IMR-90 (cell line): ENCODE data around the gene LONP1. TPM values are rescaled to one million over a fixed set of nuclear protein-coding genes. Genes with fewer than 3 reads are reported as not detected.

Source experiments
- ATAC-seq: fragments of 200-7000 bp; cut with Tn5 transposase; 2 replicates; pipeline ENCODE4 v1.9.1; 2020; ENCODE audit warnings: low read depth, mild to moderate bottlenecking, moderate library complexity
- BruUV-seq: library from RNA; stranded (reverse); fragments of 400-500 nt; replicated peaks from 2 replicates; lab custom pipeline; 2021; lab: Mats Ljungman, UMichigan
- CTCF ChIA-PET: fragments of 300-600 bp; formaldehyde crosslinking; extraction: SDS; loops from one replicate; lab custom pipeline; 2021; ENCODE audit warnings: antibody characterized with exemption; lab: Yijun Ruan, JAX
- POLR2A ChIA-PET: fragments of 300-600 bp; sonication (Branson Sonifier 250); formaldehyde crosslinking; loops from one replicate; lab custom pipeline; 2022; ENCODE audit warnings: antibody characterized with exemption; ENCODE audit not compliant: unreplicated experiment; lab: Charles Lee
- DNase-seq: peaks from one replicate; pipeline ENCODE4 v3.0.0; 2013
- H2AFZ ChIP-seq: replicated peaks from 2 replicates; pipeline ENCODE3; 2013; ENCODE audit warnings: low read length, mild to moderate bottlenecking; ENCODE audit not compliant: poor library complexity
- H2AK5ac ChIP-seq: 2 replicates; pipeline ENCODE4 v1.6.1; 2013; ENCODE audit warnings: low read depth, low read length, inconsistent platforms
- H2AK9ac ChIP-seq: replicated peaks from 2 replicates; pipeline ENCODE3; 2013; ENCODE audit warnings: mild to moderate bottlenecking, low read depth, low read length, moderate library complexity; ENCODE audit not compliant: poor library complexity
- H2BK120ac ChIP-seq: 2 replicates; pipeline ENCODE4 v1.6.1; 2013; ENCODE audit warnings: low read depth, low read length, inconsistent platforms
- H2BK15ac ChIP-seq: 3 replicates; pipeline ENCODE4 v1.6.1; 2013; ENCODE audit warnings: low read depth, low read length, inconsistent platforms
- H2BK20ac ChIP-seq: 2 replicates; pipeline ENCODE4 v1.6.1; 2013; ENCODE audit warnings: low read depth, mild to moderate bottlenecking, inconsistent platforms, low read length, moderate library complexity
- H2BK5ac ChIP-seq: 2 replicates; pipeline ENCODE4 v1.6.1; 2013; ENCODE audit warnings: mild to moderate bottlenecking, low read depth, low read length, inconsistent platforms; ENCODE audit not compliant: poor library complexity, severe bottlenecking
- H3K14ac ChIP-seq: replicated peaks from 2 replicates; pipeline ENCODE4 v1.6.1; 2013; ENCODE audit warnings: low read depth, low read length, inconsistent platforms
- H3K18ac ChIP-seq: 2 replicates; pipeline ENCODE4 v1.6.1; 2013; ENCODE audit warnings: low read depth, low read length, control low read depth
- H3K23ac ChIP-seq: 2 replicates; pipeline ENCODE4 v1.6.1; 2013; ENCODE audit warnings: low read depth, low read length, inconsistent platforms
- H3K27ac ChIP-seq: 2 replicates; pipeline ENCODE4 v1.5.1; 2013; ENCODE audit warnings: mild to moderate bottlenecking, control low read depth, low read length; ENCODE audit not compliant: insufficient read depth
- H3K27me3 ChIP-seq: 2 replicates; pipeline ENCODE4 v1.6.1; 2013; ENCODE audit warnings: low read length; ENCODE audit not compliant: control insufficient read depth, insufficient read depth
- H3K36me3 ChIP-seq: 2 replicates; pipeline ENCODE4 v1.6.1; 2013; ENCODE audit warnings: low read length, mixed read lengths; ENCODE audit not compliant: control insufficient read depth, insufficient read depth
- H3K4ac ChIP-seq: 2 replicates; pipeline ENCODE4 v1.6.1; 2013; ENCODE audit warnings: low read depth, low read length, inconsistent platforms
- H3K4me1 ChIP-seq: 2 replicates; pipeline ENCODE4 v1.6.1; 2013; ENCODE audit warnings: low read length, mixed read lengths; ENCODE audit not compliant: control insufficient read depth, insufficient read depth
- H3K4me2 ChIP-seq: 2 replicates; pipeline ENCODE4 v1.6.1; 2013; ENCODE audit warnings: low read depth, mild to moderate bottlenecking, control low read depth, low read length, moderate library complexity
- H3K4me3 ChIP-seq: 2 replicates; pipeline ENCODE4 v1.5.1; 2013; ENCODE audit warnings: low read depth, mild to moderate bottlenecking, control low read depth, low read length, moderate library complexity; ENCODE audit not compliant: insufficient read depth
- H3K56ac ChIP-seq: 2 replicates; pipeline ENCODE4 v1.6.1; 2013; ENCODE audit warnings: low read length, inconsistent platforms; ENCODE audit not compliant: insufficient read depth; ENCODE audit errors: extremely low read depth
- H3K79me1 ChIP-seq, 2 experiments: 2 replicates each; pipeline ENCODE4 v1.6.1; 2013; ENCODE audit warnings: low read length in 2 of 2, inconsistent platforms in 1 of 2, low read depth in 1 of 2
- H3K9ac ChIP-seq: 2 replicates; pipeline ENCODE4 v1.6.1; 2013; ENCODE audit warnings: low read depth, low read length, control low read depth
- H3K9me1 ChIP-seq: 2 replicates; pipeline ENCODE4 v1.6.1; 2013; ENCODE audit warnings: low read length, inconsistent platforms; ENCODE audit not compliant: insufficient read depth
- H3K9me3 ChIP-seq: 2 replicates; pipeline ENCODE4 v1.6.1; 2013; ENCODE audit warnings: low read length; ENCODE audit not compliant: control insufficient read depth, insufficient read depth
- H4K20me1 ChIP-seq: 2 replicates; pipeline ENCODE4 v1.6.1; 2013; ENCODE audit warnings: low read length, inconsistent platforms; ENCODE audit not compliant: insufficient read depth
- H4K5ac ChIP-seq: 2 replicates; pipeline ENCODE4 v1.6.1; 2013; ENCODE audit warnings: mild to moderate bottlenecking, low read depth, low read length, control low read depth
- H4K8ac ChIP-seq, 2 experiments: 2 replicates each; pipeline ENCODE4 v1.6.1; 2013; ENCODE audit warnings: low read depth in 2 of 2, low read length in 2 of 2, control low read depth in 1 of 2, inconsistent platforms in 1 of 2
- H4K91ac ChIP-seq: 2 replicates; pipeline ENCODE4 v1.6.1; 2013; ENCODE audit warnings: low read depth, low read length, inconsistent platforms; ENCODE audit not compliant: insufficient read depth
- BHLHE40 ChIP-seq: fragments of 150-350 bp; IDR thresholded peaks from 2 replicates; pipeline ENCODE4 v1.6.1; 2016; ENCODE audit warnings: mild to moderate bottlenecking, low read depth, low read length
- CEBPB ChIP-seq: IDR thresholded peaks from 2 replicates; pipeline ENCODE4 v1.6.1; 2012; ENCODE audit warnings: low read depth, low read length, improper control_type of control experiment
- CHD1 ChIP-seq: IDR thresholded peaks from 2 replicates; pipeline ENCODE4 v1.6.1; 2012; ENCODE audit warnings: low read depth, low read length, improper control_type of control experiment
- FOS ChIP-seq: fragments of 150-350 bp; IDR thresholded peaks from 2 replicates; pipeline ENCODE4 v1.6.1; 2016; ENCODE audit warnings: low read depth, low read length
- MAFK ChIP-seq: IDR thresholded peaks from 2 replicates; pipeline ENCODE4 v1.6.1; 2012; ENCODE audit warnings: low read depth, low read length, improper control_type of control experiment
- MAZ ChIP-seq: IDR thresholded peaks from 2 replicates; pipeline ENCODE4 v1.6.1; 2012; ENCODE audit warnings: low read depth, mild to moderate bottlenecking, low read length, improper control_type of control experiment, moderate library complexity, borderline replicate concordance
- MXI1 ChIP-seq: IDR thresholded peaks from 2 replicates; pipeline ENCODE4 v1.6.1; 2012; ENCODE audit warnings: low read depth, mild to moderate bottlenecking, low read length, moderate library complexity, borderline replicate concordance
- NFE2L2 ChIP-seq: fragments of 150-350 bp; IDR thresholded peaks from 2 replicates; pipeline ENCODE4 v1.6.1; 2016; ENCODE audit warnings: low read depth, mild to moderate bottlenecking, low read length
- POLR2A ChIP-seq: IDR thresholded peaks from 2 replicates; pipeline ENCODE4 v1.6.1; 2012; ENCODE audit warnings: mild to moderate bottlenecking, low read depth, low read length
- RAD21 ChIP-seq: IDR thresholded peaks from 2 replicates; pipeline ENCODE4 v1.6.1; 2012; ENCODE audit warnings: low read length, improper control_type of control experiment
- RCOR1 ChIP-seq: IDR thresholded peaks from 2 replicates; pipeline ENCODE4 v1.6.1; 2012; ENCODE audit warnings: mild to moderate bottlenecking, low read length, improper control_type of control experiment; ENCODE audit not compliant: insufficient replicate concordance
- RFX5 ChIP-seq: IDR thresholded peaks from 2 replicates; pipeline ENCODE4 v1.8.0; 2012; ENCODE audit warnings: low read depth, mild to moderate bottlenecking, low read length, moderate library complexity
- SMC3 ChIP-seq: fragments of 150-350 bp; IDR thresholded peaks from 2 replicates; pipeline ENCODE4 v1.6.1; 2016; ENCODE audit warnings: low read depth, mild to moderate bottlenecking, antibody characterized with exemption, low read length, moderate library complexity
- WGBS, 2 experiments: methylation state at CpG; one replicate each; pipeline versions ENCODE4 v1.1.5 to v1.1.7; 2013; ENCODE audit warnings: missing lambda C conversion rate in 2 of 2; ENCODE audit not compliant: insufficient read length in 1 of 2; ENCODE audit errors: extremely low coverage in 2 of 2; 5-methylcytosine and 5-hydroxymethylcytosine counted together
- dilution Hi-C: fragments of 300-500 bp; cut with HindIII; formaldehyde crosslinking; loops from one replicate; pipeline ENCODE4 v1.14.3; 2018; ENCODE audit warnings: low sequenced_read_pairs; ENCODE audit not compliant: unreplicated experiment
- in situ Hi-C: fragments of 300-500 bp; cut with MboI; formaldehyde crosslinking; loops from 3 replicates; pipeline ENCODE4 v1.14.3; 2019; ENCODE audit warnings: low sequenced_read_pairs, inconsistent platforms, mixed read lengths
- intact Hi-C: fragments of 100-400 bp; cut with micrococcal nuclease; formaldehyde crosslinking; loops from 2 replicates; pipeline ENCODE4 v1.10.0; 2022
- polyA plus RNA-seq, 3 experiments: library from polyadenylated mRNA; depleted of rRNA; stranded (reverse); fragments of >200 nt; gene quantifications; 2 replicates each; pipeline ENCODE4 v1.2.3, GENCODE V29; 2012; ENCODE audit warnings: low replicate concordance in 1 of 3
- total RNA-seq: library from RNA; depleted of rRNA; stranded (reverse); fragments of >200 nt; gene quantifications from 2 replicates; pipeline ENCODE4 v1.2.3, GENCODE V29; 2012
- TF ChIP-seq, protein P1 (sequence below): fragments of 150-350 bp; IDR thresholded peaks from 2 replicates; pipeline ENCODE4 v1.6.1; 2016; ENCODE audit warnings: low read depth, mild to moderate bottlenecking, low read length, moderate library complexity, borderline replicate concordance
- TF ChIP-seq, protein P2 (sequence below): fragments of 150-350 bp; IDR thresholded peaks from 2 replicates; pipeline ENCODE4 v1.6.1; 2017; ENCODE audit warnings: mild to moderate bottlenecking, antibody characterized with exemption, low read length, low read depth
- TF ChIP-seq, protein P3 (sequence below): conservative IDR thresholded peaks from 2 replicates; pipeline ENCODE4 v1.5.1; 2012; ENCODE audit warnings: mild to moderate bottlenecking, low read depth, low read length, improper control_type of control experiment

The LONP1 gene
- total and polyA plus RNA-seq, 2 of the 4 experiments (the other 2 are of a cell fraction) = 64.2 to 93.2 TPM

DNA sequence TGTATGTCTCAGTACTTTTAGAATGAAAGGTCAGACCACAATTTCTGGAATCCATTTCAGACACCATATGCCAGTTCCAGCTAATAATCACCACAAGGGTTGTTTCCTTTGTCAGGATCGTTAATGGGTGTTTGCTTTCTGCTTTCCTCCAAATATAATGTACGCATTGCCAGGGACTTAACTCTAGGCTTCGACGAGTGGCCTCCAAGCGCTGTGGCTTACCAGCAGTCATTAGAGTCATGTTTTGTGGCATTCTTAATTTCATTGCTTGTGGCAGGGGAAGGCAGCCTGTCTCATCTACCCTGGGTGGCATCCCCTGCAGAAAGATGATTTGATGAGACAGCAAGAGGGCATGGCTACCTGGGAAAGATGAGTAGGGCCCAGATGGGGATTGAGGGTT is 74.5 kb downstream of the LONP1 start:
- H3K56ac ChIP-seq = no peak overlapping the region
- WGBS, 2 experiments = no CpG with 5 or more reads among the region's 5 CpGs
- H3K4me1 ChIP-seq = no peaks in the 10 kb centered on the region
- H3K36me3 ChIP-seq = peaks cover 51% of the 10 kb centered on the region
- no peak overlapping the region for H3K4ac ChIP-seq
- no peak for ATAC-seq
- dilution Hi-C loops = no loop called here
- H2AK9ac ChIP-seq = no peak overlapping the region
- H2BK15ac ChIP-seq = no peak overlapping the region
- no peak overlapping the region for H2AFZ ChIP-seq
- H3K4me3 ChIP-seq = no peak overlapping the region
- no peak overlapping the region for H3K18ac ChIP-seq
- no peak overlapping the region for H3K27ac ChIP-seq
- no peak for DNase-seq
- H3K79me1 ChIP-seq = peaks cover 39 to 78% of the 10 kb centered on the region in 2 experiments
- no peak overlapping the region for H4K5ac ChIP-seq
- ChIA-PET POLR2A (interaction anchor here (1.0 kb wide), 1 partner anchor 23 kb away, joined by 5 read pairs; the partner anchor contains the start of genes SAFB and SAFB2), CTCF (no interaction called here)
- no peaks in the 10 kb centered on the region for H3K27me3 ChIP-seq
- no peak overlapping the region for H2BK20ac ChIP-seq
- H3K14ac ChIP-seq = no peak overlapping the region
- no peak overlapping the region for H2BK120ac ChIP-seq
- H3K23ac ChIP-seq = no peak overlapping the region
- TF ChIP-seq BHLHE40 = no peak
- no peak for TF ChIP-seq RAD21
- TF ChIP-seq CEBPB = no peak
- no peak for TF ChIP-seq MAFK
- no peak for TF ChIP-seq NFE2L2
- no peak for TF ChIP-seq RCOR1
- TF ChIP-seq SMC3 = no peak
- no peak for TF ChIP-seq MAZ
- no peak for TF ChIP-seq MXI1
- TF ChIP-seq, protein P1, sequence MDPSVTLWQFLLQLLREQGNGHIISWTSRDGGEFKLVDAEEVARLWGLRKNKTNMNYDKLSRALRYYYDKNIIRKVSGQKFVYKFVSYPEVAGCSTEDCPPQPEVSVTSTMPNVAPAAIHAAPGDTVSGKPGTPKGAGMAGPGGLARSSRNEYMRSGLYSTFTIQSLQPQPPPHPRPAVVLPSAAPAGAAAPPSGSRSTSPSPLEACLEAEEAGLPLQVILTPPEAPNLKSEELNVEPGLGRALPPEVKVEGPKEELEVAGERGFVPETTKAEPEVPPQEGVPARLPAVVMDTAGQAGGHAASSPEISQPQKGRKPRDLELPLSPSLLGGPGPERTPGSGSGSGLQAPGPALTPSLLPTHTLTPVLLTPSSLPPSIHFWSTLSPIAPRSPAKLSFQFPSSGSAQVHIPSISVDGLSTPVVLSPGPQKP = no peak
- TF ChIP-seq RFX5 = no peak
- no peak for TF ChIP-seq POLR2A
- TF ChIP-seq, protein P2, sequence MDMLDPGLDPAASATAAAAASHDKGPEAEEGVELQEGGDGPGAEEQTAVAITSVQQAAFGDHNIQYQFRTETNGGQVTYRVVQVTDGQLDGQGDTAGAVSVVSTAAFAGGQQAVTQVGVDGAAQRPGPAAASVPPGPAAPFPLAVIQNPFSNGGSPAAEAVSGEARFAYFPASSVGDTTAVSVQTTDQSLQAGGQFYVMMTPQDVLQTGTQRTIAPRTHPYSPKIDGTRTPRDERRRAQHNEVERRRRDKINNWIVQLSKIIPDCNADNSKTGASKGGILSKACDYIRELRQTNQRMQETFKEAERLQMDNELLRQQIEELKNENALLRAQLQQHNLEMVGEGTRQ = no peak
- TF ChIP-seq, protein P3, sequence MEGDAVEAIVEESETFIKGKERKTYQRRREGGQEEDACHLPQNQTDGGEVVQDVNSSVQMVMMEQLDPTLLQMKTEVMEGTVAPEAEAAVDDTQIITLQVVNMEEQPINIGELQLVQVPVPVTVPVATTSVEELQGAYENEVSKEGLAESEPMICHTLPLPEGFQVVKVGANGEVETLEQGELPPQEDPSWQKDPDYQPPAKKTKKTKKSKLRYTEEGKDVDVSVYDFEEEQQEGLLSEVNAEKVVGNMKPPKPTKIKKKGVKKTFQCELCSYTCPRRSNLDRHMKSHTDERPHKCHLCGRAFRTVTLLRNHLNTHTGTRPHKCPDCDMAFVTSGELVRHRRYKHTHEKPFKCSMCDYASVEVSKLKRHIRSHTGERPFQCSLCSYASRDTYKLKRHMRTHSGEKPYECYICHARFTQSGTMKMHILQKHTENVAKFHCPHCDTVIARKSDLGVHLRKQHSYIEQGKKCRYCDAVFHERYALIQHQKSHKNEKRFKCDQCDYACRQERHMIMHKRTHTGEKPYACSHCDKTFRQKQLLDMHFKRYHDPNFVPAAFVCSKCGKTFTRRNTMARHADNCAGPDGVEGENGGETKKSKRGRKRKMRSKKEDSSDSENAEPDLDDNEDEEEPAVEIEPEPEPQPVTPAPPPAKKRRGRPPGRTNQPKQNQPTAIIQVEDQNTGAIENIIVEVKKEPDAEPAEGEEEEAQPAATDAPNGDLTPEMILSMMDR = no peak
- no peak for TF ChIP-seq FOS
- no peak for TF ChIP-seq CHD1
- peaks cover 25% of the 10 kb centered on the region for H3K9me1 ChIP-seq
- no peak overlapping the region for H3K4me2 ChIP-seq
- in situ Hi-C loops = no loop called here
- H4K8ac ChIP-seq = no peak overlapping the region
- no peak overlapping the region for H2AK5ac ChIP-seq
- no peaks in the 10 kb centered on the region for H3K9me3 ChIP-seq
- BruUV-seq = no TSS peak
- intact Hi-C loops = no loop called here
- H4K20me1 ChIP-seq = peaks cover 60% of the 10 kb centered on the region
- no peak overlapping the region for H2BK5ac ChIP-seq
- no peak overlapping the region for H3K9ac ChIP-seq
- no peak overlapping the region for H4K91ac ChIP-seq
